ENCODE measurements around the gene ANAPC1. TPM values are rescaled to one million over a fixed set of nuclear protein-coding genes. Genes with fewer than 3 reads are reported as not detected.
A peak's percentile ranks its signal among the peaks of the same experiment; 100 is the strongest.
"Not testable (repeated sequence)": the region's sequence is repeated elsewhere in the genome, so short reads cannot be mapped to it uniquely, and the experiment has no call there.

ANAPC1 gene
- total and polyA plus RNA-seq, 8 donors = 22.3 to 41.0 (median 35.5) TPM

DNA sequence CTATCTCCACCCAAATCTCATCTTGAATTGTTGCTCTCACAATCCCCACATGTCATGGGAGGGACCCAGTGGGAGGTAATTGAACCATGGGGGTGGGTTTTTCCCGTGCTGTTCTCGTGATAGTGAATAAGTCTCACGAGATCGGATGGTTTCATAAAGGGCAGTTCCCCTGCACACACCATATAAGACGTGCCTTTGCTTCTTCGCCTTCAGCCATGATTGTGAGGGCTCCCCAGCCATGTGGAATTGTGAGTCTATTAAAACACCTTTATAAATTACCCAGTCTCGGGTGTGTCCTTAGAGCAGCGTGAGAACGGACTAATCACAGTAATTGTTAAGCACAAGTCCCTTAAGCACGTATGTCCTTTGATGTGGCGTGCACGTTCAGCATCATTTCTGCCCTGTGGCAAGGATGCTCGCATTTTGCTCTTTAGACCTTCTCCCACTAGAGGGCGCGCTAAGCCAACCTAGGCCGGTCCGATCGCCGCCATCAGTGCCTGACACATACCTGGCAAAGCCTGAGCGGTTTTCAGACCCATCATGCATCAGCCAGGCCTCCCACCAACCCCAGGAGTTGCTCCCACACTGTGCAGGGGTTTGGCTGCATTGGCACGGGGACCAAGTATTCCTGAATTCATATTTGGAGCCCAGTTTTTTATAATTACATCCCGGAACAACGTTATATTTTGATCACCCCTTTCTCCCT lies 136.4 kb downstream of the ANAPC1 start:
- TF ChIP-seq, protein P1, sequence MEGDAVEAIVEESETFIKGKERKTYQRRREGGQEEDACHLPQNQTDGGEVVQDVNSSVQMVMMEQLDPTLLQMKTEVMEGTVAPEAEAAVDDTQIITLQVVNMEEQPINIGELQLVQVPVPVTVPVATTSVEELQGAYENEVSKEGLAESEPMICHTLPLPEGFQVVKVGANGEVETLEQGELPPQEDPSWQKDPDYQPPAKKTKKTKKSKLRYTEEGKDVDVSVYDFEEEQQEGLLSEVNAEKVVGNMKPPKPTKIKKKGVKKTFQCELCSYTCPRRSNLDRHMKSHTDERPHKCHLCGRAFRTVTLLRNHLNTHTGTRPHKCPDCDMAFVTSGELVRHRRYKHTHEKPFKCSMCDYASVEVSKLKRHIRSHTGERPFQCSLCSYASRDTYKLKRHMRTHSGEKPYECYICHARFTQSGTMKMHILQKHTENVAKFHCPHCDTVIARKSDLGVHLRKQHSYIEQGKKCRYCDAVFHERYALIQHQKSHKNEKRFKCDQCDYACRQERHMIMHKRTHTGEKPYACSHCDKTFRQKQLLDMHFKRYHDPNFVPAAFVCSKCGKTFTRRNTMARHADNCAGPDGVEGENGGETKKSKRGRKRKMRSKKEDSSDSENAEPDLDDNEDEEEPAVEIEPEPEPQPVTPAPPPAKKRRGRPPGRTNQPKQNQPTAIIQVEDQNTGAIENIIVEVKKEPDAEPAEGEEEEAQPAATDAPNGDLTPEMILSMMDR (IDR thresholded peaks at IDR 0.05) = peak; percentile 64 to 67
- intact Hi-C loops (cut with DNase I); H3K27ac ChIP-seq; H3K9me3 ChIP-seq; H3K27me3 ChIP-seq; H3K4me1 ChIP-seq; H3K36me3 ChIP-seq; H3K4me3 ChIP-seq: not testable (repeated sequence)
- DNase-seq (peak in 2 of 4 donors; percentile 54 to 68), ATAC-seq (peak; percentile 97)

DNA sequence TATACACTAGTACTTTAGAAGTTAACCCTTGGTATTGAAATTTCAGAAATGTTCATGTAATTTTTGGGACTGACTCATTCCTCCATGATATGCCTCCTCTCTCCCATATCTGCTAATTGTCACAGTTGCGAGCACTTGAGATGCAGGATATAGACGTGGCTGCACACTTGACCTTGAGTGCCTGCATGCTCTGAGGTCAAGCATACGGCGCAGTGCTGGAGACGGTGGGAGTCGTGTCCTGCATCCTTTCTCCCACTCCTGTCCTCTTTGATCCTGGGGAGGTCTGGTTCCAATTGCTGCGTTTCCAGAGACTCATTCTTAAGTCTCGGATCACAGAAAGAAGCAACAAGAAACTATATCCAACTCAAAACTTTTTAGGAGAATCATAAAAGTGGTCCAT lies 139.2 kb downstream of the ANAPC1 start:
- H3K36me3 ChIP-seq; H3K27me3 ChIP-seq; intact Hi-C loops (cut with DNase I); DNase-seq; H3K9me3 ChIP-seq; H3K4me1 ChIP-seq; H3K4me3 ChIP-seq; H3K27ac ChIP-seq; ATAC-seq: not testable (repeated sequence)

DNA sequence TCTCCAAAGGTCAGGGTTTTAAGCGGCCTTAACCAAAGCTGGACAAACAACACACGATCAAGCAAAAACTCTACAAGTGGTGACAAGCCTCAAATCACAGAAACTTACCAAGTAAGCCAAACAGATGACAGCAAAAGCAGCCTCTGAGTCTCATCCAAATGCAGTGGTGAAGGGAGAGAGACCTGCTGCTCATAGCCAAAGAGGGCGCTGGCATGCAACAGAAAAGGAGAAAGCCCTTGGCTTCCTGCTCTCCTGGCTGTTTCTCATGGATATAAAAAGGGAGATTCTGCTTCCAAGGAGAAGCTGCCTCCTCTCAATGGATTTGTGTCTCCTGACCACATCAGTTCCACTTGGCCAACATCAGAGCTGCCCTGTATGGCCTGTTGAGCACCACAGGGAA lies 142.5 kb downstream of the ANAPC1 start:
- H3K4me1 ChIP-seq; H3K36me3 ChIP-seq; intact Hi-C loops (cut with DNase I); H3K27ac ChIP-seq; H3K27me3 ChIP-seq; H3K9me3 ChIP-seq; H3K4me3 ChIP-seq; ATAC-seq; DNase-seq: not testable (repeated sequence)

DNA sequence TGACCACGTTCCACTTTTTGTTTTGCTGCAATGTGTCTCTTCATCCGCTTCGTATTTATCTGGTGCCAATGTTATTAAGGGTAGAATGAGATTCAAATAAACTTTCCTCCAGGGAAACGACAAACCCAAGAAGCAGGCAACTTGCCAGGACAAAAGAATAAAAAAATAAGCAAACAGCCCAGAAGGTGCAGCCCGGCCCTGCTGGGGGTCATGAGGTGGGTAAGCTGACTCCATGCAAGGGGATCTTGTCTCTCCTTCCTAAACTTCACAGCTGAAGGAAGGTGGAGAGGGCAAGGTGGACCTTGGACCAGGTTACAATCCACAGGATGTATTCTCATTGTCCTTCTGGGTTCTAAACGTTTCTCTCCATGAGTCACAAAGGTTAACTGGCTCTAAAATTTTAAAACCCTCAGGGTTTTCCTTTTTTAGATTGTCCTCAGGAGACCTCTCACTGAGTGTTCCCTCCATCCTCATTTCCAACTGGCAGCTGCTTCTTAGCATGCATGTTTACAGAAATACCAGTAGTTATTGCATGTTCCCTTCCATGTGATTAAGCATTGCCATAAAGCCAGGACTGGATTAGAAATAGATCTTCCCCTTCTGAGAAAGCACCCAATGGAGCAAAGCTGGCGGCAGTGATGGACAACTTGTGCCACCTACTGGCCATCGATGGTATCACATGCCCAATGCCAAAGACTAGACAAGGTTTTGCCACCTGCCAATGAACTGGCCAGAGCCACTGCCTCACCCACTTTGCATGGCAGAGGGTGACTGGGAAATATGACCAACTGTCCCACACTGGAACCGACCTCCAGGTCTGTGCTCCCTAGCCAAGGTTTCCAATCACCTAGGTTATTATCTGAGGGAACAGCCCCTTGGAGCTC lies 147.9 kb downstream of the ANAPC1 start:
- H3K27me3 ChIP-seq; H3K27ac ChIP-seq; H3K4me3 ChIP-seq; H3K36me3 ChIP-seq; H3K9me3 ChIP-seq; intact Hi-C loops (cut with DNase I); H3K4me1 ChIP-seq: not testable (repeated sequence)
- DNase-seq (peak in 2 of 4 donors; percentile 62 to 69), ATAC-seq (peak; percentile 97)
- TF ChIP-seq, protein P1 (IDR thresholded peaks at IDR 0.05) = peak; percentile 51 to 65

DNA sequence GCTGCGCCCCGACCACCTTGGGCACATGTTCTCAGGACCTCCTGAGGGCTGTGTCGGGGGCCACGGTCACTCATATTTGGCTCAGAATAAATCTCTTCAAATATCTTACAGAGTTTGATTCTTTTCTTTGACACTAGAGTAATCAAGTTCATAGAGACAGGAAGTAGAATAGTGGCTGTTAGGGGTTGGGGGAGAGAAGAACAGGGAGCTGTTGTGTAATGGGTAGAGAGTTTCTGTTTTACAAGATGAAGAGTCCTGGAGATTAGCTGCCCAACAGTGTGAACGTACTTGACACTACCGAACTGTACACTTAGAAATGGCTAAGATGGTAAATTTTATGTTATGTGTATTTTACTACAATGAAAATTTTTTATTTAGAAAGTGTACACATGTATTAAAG lies 148.6 kb downstream of the ANAPC1 start:
- DNase-seq; H3K27ac ChIP-seq; H3K4me1 ChIP-seq; H3K9me3 ChIP-seq; H3K36me3 ChIP-seq; H3K4me3 ChIP-seq; intact Hi-C loops (cut with DNase I); H3K27me3 ChIP-seq: not testable (repeated sequence)
- peak; percentile 17 for ATAC-seq

DNA sequence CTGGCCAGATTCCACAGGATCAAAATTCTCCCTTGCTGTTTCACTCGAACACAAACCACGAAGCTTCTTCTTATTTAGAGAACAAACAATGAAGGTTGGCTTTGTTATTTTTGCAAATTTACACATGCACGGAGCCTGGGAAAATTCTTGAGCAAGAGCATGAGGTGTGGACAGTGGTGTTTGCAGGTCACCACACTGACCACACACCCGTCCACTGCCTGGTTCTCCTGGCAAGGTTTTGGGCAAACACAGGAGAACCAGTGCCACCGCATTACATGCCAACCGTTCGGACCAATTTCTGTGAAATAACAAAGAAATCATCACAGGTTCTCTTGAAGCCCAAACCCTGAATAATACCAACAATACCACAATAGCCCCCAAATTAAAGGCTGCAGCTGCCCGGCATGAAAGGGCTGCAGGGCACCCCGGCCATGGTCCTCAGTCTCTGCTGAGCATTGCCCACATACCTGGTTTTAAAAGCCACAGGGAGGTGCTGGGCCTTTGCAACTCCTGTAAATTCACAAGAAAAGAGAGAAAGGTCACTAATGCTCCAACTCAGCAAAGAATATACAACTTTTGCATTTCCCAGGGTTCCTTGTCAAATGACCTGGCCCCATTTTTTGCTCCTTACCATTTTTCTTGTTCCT lies 154.1 kb downstream of the ANAPC1 start:
- H3K27me3 ChIP-seq; H3K27ac ChIP-seq; DNase-seq; H3K4me1 ChIP-seq; intact Hi-C loops (cut with DNase I); H3K9me3 ChIP-seq; H3K36me3 ChIP-seq; H3K4me3 ChIP-seq; ATAC-seq: not testable (repeated sequence)

DNA sequence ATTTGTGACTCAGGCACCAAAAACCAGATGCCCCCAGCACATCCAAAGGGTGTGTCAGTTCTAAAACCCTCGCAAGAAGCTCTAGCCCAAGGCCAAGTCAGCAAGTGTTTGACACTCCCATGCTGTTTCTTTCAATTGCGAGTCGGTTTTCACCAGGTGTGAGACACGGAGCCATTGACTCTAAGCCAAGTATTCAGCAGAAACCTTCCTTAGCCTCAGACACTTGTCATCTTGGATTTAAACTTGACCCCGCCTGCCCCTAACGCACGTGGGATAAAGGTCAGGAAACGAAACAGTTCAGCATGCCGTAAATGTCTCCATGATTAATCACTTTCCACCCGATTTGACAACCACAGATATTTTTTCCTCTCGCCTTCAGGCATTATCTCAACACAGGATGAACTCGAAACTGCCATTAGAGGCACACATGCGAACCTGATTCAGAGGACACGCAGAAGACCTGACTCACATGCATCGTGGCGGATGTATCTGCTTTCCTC lies 156.3 kb downstream of the ANAPC1 start:
- intact Hi-C loops (cut with DNase I); H3K9me3 ChIP-seq; DNase-seq; ATAC-seq; H3K4me1 ChIP-seq; H3K27me3 ChIP-seq; H3K4me3 ChIP-seq; H3K36me3 ChIP-seq; H3K27ac ChIP-seq: not testable (repeated sequence)

DNA sequence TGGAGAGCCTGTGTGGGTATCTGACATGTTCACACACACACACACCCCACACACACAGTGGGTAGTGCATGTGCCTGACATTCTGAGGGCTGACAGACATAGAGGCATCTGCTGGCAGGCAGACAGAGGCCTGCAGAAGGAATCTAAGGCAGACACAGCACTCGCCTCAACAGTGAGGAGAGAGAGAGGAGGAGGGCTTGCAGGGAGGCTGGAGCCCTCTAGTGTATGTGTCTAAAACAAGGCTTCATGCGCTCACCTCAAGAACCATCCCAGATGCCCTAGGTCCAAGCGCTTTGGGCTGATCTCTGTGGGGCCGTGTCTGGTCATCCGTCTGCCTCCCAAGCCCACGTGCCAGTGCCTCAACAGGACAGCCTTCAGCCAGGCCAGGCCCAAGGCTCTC lies 158.3 kb downstream of the ANAPC1 start:
- H3K36me3 ChIP-seq; H3K27me3 ChIP-seq; intact Hi-C loops (cut with DNase I); H3K4me1 ChIP-seq; H3K4me3 ChIP-seq; H3K9me3 ChIP-seq; H3K27ac ChIP-seq: not testable (repeated sequence)
- DNase-seq = peak in 1 of 4 donors; percentile 13
- ATAC-seq = peak; percentile 76

DNA sequence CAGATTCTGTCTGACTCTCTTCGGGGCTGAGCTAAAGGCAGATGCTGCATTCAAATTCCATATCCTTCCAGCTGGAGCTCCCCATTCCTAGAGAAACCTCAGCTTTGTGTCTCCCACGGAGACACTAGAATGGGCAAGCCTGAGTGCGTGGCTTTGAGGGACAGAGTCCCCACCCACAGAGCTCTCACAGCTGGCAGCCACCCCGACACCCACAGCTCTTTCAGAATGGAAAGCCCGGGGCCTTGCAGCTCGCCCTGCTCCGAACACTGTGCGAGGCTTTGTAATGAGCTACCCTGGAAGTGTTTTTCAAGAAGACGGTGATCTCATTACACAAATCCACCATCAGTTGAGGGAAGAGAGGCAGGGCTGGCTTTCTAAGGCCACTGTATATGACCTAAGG lies 164.4 kb downstream of the ANAPC1 start:
- H3K4me1 ChIP-seq; H3K27ac ChIP-seq; DNase-seq; H3K36me3 ChIP-seq; H3K4me3 ChIP-seq; ATAC-seq; intact Hi-C loops (cut with DNase I); H3K27me3 ChIP-seq; H3K9me3 ChIP-seq: not testable (repeated sequence)

All from left lung (tissue), 10 donors.